ENCODE results near the gene MYO5C.

MYO5C gene

DNA sequence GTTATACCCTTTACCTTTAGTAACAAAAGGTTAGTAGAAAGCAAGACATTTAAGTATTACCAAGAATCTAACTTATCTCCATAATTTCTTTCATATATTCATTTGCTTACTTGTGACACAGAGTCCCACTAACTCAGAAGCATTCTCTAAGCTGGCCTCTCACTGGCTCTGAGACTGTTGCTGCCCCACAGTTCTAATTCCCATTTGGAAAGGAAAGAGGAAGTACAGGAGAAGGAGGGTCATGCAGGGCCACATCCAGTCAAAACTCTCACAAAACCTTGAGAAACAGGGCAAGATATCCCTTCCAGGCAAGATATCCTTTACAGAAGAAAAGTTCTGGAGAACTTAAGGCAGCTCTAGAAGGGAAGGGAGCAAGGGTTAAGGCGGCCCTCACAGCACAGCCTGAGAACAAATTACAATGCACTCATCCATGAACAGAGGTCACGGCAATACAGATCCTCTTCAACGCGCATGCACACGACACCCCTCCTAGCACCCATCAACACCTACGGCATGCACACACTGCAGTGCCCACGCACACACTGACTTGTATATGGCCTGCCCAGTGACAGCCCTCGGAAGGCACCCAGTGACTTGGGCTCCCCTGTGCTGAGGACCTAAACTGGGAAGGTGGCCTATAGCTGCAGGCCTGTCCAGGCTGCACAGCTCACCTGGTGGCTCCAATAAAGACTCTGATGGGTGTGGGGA, 13.0 kb upstream of the MYO5C start:
- TF ChIP-seq, protein P1, sequence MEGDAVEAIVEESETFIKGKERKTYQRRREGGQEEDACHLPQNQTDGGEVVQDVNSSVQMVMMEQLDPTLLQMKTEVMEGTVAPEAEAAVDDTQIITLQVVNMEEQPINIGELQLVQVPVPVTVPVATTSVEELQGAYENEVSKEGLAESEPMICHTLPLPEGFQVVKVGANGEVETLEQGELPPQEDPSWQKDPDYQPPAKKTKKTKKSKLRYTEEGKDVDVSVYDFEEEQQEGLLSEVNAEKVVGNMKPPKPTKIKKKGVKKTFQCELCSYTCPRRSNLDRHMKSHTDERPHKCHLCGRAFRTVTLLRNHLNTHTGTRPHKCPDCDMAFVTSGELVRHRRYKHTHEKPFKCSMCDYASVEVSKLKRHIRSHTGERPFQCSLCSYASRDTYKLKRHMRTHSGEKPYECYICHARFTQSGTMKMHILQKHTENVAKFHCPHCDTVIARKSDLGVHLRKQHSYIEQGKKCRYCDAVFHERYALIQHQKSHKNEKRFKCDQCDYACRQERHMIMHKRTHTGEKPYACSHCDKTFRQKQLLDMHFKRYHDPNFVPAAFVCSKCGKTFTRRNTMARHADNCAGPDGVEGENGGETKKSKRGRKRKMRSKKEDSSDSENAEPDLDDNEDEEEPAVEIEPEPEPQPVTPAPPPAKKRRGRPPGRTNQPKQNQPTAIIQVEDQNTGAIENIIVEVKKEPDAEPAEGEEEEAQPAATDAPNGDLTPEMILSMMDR (IDR thresholded peaks at IDR 0.05; ENCODE audit: low read depth, low read length, missing control alignments) = no peak
- no peak overlapping the region for H3K4me3 ChIP-seq (ENCODE audit: low read depth, low read length)
- DNase-seq (ENCODE audit: low read depth) = peak; percentile 47

DNA sequence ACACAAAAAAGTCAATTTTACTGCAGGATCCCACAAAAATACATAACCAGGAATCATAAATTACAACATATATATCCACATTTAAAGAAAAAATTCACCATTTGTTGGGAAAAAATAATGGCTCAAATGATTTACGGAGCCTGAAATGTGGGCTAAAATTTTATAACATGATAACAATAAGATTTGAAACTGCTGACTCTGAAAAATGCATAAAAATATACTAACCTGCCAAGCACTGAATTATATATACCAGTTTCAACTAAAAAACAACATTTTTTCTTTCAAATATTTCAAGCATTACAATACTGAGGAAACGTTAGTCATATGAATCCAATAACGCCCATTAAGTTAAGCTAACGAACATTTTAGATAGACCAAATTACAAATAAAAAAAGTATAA, 12.2 kb upstream of the MYO5C start:
- no peak overlapping the region for H3K4me3 ChIP-seq (ENCODE audit: low read depth, low read length)
- TF ChIP-seq, protein P1 (IDR thresholded peaks at IDR 0.05; ENCODE audit: low read depth, low read length, missing control alignments) = no peak
- DNase-seq (ENCODE audit: low read depth) = no peak

DNA sequence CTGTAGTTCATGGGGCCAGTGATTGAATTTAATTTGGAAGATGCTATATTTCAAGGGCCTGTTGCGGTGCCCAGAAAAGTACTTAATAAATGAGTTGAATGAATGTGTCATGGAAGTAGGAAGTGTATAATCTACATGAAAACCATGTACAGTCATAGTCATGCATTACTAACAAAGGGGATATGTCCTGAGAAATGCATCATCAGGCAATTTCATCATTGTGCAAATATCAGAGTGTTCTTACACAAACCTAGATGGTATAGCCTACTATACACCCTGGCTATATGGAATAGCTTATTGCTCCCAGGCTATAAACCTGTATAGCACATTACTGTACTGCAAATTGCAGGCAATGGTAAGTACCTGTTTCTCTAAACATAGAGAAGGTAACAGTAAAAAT, 10.7 kb upstream of the MYO5C start:
- DNase-seq (ENCODE audit: low read depth) = no peak
- no peak overlapping the region for H3K4me3 ChIP-seq (ENCODE audit: low read depth, low read length)
- TF ChIP-seq, protein P1 (IDR thresholded peaks at IDR 0.05; ENCODE audit: low read depth, low read length, missing control alignments) = no peak

DNA sequence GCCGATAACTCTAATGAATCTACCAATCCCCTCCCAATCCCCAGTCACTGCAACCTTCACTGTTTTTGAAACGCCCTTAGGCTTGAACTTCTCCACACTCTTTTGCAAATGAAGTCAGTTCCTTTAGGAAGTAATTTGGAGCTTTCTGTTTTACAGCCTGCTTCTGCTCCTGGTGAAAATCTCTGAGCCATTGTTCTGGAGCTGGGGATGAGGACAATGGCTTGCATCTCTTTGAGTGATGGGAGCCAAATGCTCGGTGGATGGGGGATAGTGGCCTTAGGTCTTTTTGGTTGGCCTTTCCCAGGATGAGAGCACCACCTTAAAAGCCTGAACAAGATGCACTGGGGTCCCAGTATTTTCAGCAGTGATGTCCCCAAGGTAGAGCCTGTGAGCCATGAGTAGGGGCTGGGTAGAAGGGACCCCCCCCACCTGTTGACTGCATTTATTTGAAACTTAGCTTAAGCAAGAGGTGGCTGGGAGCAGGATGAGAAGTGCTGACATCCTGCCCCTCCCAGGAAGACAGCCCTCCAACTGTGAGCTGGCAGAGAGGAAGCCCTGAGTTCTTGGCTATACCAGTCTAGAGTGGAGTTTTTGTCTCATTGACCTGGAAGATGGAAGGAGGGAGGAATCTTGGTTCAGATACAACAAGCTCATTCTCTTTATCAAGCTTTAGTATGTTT, 7.6 kb upstream of the MYO5C start:
- no peak overlapping the region for H3K4me3 ChIP-seq (ENCODE audit: low read depth, low read length)
- no peak for DNase-seq (ENCODE audit: low read depth)
- TF ChIP-seq, protein P1 (IDR thresholded peaks at IDR 0.05; ENCODE audit: low read depth, low read length, missing control alignments) = no peak

DNA sequence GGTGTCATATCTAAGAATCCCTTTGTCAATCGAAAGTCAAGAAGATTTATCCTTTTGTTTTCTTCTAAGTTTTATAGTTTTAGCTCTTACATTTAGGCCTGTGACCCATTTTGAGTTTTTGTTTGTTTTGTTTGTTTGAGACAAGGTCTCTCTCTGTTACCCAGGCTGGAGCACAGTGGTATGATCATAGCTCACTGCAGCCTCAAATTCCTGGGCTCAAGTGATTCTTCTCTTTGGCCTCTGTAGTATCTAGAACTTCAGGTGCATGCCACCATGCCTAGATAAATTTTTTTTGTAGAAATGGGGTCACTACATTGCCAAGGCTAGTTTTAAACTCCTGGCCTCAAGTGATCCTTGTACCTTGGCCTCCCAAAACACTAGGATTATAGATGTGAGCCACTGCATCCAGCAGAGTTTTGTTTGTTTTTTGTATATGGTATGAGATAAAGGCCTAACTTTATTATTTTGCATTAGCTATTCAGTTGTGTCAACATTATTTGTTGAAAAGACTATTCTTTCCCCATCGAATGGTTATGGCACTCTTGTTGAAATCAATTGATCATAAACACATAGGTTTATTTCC, 5.8 kb upstream of the MYO5C start:
- TF ChIP-seq, protein P1 (IDR thresholded peaks at IDR 0.05; ENCODE audit: low read depth, low read length, missing control alignments) = no peak
- no peak for DNase-seq (ENCODE audit: low read depth)
- no peak overlapping the region for H3K4me3 ChIP-seq (ENCODE audit: low read depth, low read length)

DNA sequence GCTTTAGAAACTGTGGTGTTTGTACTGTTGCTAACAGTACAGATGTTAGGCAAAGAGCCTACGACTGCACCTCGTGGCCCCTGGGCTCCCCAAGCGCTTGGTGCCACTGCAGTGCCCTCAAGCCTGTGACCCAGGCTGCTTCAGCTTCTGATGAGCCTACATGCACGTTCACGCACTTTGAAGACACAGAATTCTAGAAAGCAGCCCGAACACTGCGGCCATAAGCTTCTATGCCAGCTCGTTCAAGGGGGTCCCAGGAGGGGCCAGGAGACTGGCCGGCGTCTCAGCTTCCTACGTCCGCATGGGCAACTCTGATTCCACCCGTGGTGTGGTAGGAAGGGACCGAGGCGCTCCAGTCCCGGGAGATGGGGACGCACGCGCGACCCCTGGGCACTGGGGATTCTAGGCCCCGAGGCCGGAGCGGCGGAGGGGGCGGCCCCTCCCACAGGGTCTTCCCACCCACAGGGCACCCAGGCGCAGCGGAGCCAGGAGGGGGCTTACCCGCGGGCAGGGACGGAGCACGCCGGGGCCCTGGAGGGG, 653 bp downstream of the MYO5C start:
- no peak for DNase-seq (ENCODE audit: low read depth)
- peak overlapping the region; percentile 37 for H3K4me3 ChIP-seq (ENCODE audit: low read depth, low read length)
- TF ChIP-seq, protein P1 (IDR thresholded peaks at IDR 0.05; ENCODE audit: low read depth, low read length, missing control alignments) = no peak
